Rectal smooth muscle tissue (tissue), 1 donor: Measurements from ENCODE around the gene GSTM4.

Source experiments
- H3K27ac ChIP-seq: one replicate; pipeline ENCODE4 v1.7.0; 2013; ENCODE audit warnings: low read depth, low read length, inconsistent platforms
- H3K27me3 ChIP-seq: one replicate; pipeline ENCODE4 v1.7.0; 2013; ENCODE audit warnings: low read length; ENCODE audit not compliant: control insufficient read depth, insufficient read depth
- H3K36me3 ChIP-seq: one replicate; pipeline ENCODE4 v1.7.0; 2013; ENCODE audit warnings: low read length; ENCODE audit not compliant: control insufficient read depth, insufficient read depth
- H3K4me1 ChIP-seq: one replicate; pipeline ENCODE4 v1.7.0; 2013; ENCODE audit warnings: low read length; ENCODE audit not compliant: control insufficient read depth, insufficient read depth
- H3K4me3 ChIP-seq: one replicate; pipeline ENCODE4 v1.7.0; 2013; ENCODE audit warnings: low read length
- H3K9ac ChIP-seq: one replicate; pipeline ENCODE4 v1.7.0; 2013; ENCODE audit warnings: low read length

GSTM4 gene

DNA sequence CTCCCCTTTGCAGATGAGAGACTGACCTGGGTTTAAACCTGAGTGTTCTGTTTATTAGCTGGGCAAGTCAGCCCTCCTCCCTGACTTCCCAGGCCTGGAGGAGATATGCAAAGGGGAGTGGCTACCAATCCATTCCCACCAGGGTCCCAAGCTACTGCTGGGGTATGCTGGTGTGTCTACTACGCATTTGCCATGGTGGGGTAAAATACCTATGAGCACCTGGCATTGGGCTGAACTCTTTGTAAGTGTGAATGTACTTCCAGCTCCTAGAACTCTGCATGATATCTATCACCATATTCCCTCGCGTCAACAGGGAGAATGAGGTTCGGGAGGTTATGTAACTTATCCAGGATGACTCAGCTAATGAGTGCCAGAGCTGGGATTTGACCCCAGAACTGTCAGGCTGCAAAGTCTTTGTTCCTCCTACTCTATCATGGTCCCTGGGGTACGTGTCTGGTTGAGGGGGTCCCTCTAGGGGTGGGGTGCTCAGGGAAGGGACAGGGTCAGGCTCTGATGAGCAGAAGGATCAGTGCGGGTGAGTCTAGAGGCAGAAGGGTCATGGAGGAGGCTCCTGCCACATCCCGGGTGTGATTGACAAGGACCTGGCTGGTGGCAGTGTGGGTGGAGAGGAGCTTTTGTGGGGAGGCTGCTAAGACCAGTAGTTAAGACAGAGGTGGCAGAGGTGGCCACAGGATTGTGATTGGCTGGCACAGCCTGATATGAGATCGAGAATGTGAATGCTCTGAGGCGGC is 19.5 kb upstream of the GSTM4 start:
- Histone ChIP-seq H3K27ac (no peak overlapping the region), H3K9ac (no peak overlapping the region), H3K4me3 (no peak overlapping the region), H3K4me1 (peaks cover 4% of the 10 kb centered on the region), H3K36me3 (no peaks in the 10 kb centered on the region), H3K27me3 (no peaks in the 10 kb centered on the region)

DNA sequence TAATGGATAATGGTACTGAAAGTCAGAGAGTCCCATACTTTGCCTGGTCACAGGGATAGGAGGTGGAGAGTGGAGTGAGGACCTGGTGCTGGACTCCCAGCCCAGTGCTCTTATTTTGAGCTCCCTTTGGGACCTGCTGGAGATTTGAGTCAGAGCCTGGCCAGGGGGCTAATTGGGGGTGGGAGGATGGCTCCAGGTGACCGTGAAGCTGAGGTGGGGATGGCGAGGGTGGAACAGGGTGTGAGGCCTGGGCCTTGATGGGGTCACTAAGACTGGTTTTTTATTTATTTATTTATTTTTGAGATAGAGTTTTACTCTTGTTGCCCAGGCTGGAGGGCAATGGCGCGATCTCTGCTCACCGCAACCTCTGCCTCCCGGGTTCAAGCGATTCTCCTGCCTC is 18.5 kb upstream of the GSTM4 start:
- Histone ChIP-seq H3K4me3 (no peak overlapping the region), H3K4me1 (peaks cover 4% of the 10 kb centered on the region), H3K9ac (no peak overlapping the region), H3K27ac (no peak overlapping the region), H3K36me3 (no peaks in the 10 kb centered on the region), H3K27me3 (no peaks in the 10 kb centered on the region)

DNA sequence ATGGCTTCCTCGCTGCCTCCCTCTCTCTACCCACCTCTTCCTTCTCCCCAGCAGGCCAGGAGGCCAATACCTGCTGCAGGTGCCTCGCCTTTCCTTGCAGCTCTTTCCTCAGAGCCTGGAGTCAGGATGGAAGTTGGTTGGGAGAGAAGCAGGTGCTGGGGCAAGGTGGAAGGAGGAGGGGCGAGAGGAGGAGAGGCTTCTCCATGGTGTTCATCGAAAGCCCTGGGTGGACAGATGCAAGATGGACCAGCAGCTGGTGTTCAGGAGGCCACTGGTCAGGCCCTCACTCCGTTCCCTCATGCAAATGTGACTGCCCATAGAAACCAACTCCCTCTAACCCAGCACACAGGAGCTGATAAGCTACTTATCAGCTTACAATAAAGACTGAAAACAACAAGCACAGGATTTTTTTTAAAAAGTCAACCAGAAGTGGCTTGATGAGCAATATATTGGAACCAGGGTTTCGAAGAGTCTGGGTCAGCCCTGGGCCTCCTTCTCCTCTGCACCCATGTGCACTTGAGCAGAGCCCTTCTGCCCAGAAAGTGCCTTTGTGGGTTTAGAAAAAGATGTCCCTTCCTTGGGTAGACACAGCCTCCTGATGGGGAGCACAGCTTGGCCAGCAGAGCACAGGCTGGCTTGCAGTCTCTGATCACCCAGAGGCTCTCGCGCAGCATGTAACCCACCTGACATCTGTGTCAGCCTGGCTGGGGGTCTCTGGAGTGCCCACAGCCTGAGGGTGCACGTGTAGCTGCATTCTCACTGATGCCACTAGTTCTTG is 16.6 kb upstream of the GSTM4 start:
- Histone ChIP-seq H3K4me1 (peaks cover 4% of the 10 kb centered on the region), H3K9ac (no peak overlapping the region), H3K27me3 (no peaks in the 10 kb centered on the region), H3K4me3 (no peak overlapping the region), H3K36me3 (no peaks in the 10 kb centered on the region), H3K27ac (no peak overlapping the region)

DNA sequence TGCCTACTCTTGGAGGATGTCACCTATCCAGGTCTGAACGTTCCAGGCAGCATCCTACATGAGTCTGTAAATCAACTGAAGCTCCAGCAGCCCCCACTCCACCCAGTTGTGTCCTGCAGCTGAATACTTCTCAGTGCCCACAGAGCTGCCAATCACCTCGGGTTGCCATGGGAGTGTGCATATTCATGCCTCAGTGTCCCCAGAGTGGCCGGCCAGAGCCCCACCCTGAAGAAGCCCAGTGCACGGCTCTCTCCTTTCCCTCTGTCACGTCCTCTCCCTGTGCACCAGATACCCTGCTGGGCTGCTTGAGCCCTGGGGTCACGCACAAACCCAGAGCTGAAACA is 16.1 kb upstream of the GSTM4 start:
- Histone ChIP-seq H3K27me3 (no peaks in the 10 kb centered on the region), H3K4me1 (peaks cover 4% of the 10 kb centered on the region), H3K36me3 (no peaks in the 10 kb centered on the region), H3K9ac (no peak overlapping the region), H3K27ac (no peak overlapping the region), H3K4me3 (no peak overlapping the region)

DNA sequence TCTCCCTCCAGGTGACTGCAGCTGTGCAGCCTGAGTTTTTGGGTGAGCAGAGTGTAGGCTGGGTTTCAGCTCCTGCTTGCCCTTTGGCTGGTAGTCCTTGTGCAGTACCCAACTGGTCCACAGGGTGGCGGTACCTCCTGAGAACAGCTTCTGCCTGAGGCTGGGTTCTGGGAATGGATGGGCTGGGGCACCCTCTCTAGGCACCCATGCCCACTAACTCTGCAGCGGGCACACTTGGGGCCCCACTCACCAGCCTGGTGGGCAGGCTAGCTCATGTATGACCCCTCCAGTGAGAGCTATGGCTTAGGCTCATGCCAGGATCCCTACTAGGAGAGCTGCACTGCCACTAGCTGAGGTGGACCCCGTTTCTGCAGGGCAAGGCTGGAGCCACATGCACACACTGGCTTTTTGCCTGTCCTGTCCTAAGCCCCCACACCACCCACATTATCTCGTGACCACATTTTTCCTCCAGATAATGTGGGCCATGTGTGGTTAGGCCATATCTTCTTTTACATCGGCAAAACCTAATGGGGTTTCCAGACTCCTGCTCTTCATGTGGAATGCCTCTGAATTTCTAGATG is 15.5 kb upstream of the GSTM4 start:
- H3K36me3 ChIP-seq = no peaks in the 10 kb centered on the region
- H3K9ac ChIP-seq = no peak overlapping the region
- no peaks in the 10 kb centered on the region for H3K27me3 ChIP-seq
- H3K4me3 ChIP-seq = no peak overlapping the region
- H3K27ac ChIP-seq = no peak overlapping the region
- H3K4me1 ChIP-seq = peaks cover 4% of the 10 kb centered on the region

DNA sequence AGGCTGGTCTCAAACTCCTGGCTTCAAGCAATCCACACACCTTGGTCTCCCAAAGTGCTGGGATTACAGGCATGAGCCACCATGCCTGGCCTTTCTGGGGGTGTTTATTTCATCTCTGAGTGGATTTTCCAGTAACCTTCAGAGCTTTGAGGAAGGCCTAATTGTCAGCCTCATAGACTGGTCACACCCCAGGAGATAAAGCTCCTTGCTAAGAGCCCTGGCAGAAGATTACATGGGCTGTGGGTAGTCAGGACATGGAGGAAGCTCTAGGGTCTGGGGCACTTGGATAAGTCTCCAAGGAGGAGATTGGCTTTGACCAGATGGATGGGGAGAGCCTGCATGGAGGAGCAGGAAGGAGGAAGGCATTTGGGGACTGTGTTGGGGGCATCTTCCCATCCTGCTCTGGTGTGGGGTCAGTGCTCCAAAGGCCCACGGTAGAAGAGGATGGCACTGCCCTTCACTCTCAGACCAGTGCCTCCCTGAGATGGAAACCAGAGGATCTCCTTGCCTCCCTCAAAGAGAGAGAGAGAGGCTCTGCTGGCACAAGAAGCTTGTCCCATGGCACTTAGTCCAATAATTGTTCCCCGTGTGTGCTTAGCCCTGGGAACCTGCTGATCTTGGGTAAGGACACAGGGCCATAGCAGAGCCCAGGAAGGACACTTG is 14.7 kb upstream of the GSTM4 start:
- H3K36me3 ChIP-seq = no peaks in the 10 kb centered on the region
- H3K9ac ChIP-seq = no peak overlapping the region
- no peak overlapping the region for H3K27ac ChIP-seq
- H3K27me3 ChIP-seq = no peaks in the 10 kb centered on the region
- H3K4me1 ChIP-seq = peaks cover 1% of the 10 kb centered on the region
- no peak overlapping the region for H3K4me3 ChIP-seq

DNA sequence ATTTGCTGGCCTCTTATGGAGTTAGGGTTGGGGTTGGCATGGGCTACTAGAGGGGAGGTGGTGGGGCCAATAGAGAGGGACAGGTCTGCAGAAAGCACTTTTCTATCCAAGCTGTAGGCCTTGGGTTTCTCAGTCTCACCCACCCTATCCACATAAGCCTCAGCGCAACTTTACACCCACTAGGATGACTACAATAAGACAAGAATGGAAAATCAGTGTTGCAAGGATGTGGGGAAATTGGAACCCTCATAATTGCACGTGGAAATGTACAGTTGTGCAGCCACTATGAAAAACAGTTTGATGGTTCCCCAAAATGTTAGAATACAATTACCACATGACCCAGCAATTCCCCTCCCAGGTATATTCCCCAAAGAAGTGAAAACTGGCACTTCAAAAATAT is 14.0 kb upstream of the GSTM4 start:
- Histone ChIP-seq H3K9ac (no peak overlapping the region), H3K36me3 (no peaks in the 10 kb centered on the region), H3K4me3 (no peak overlapping the region), H3K27me3 (no peaks in the 10 kb centered on the region), H3K27ac (no peak overlapping the region), H3K4me1 (no peaks in the 10 kb centered on the region)

DNA sequence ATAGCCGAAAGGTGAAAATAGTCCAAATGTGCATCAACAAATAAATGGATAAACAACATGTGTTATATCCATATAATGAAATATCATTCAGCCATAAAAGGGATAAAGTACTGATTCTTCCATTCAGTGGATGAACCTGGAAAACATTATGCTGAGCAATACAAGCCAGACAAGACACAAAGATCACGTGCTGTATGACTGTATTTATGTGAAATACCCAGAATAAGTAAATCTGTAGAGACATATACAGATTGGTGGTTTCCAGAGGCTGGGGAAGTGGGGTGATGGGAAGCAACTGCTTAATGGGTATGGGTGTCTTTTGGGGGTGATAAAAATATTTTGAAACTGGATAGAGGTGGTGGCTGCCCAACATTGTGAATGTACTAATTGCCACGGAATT is 13.3 kb upstream of the GSTM4 start:
- no peak overlapping the region for H3K27ac ChIP-seq
- no peak overlapping the region for H3K4me3 ChIP-seq
- H3K9ac ChIP-seq = no peak overlapping the region
- no peaks in the 10 kb centered on the region for H3K27me3 ChIP-seq
- H3K36me3 ChIP-seq = no peaks in the 10 kb centered on the region
- no peaks in the 10 kb centered on the region for H3K4me1 ChIP-seq

DNA sequence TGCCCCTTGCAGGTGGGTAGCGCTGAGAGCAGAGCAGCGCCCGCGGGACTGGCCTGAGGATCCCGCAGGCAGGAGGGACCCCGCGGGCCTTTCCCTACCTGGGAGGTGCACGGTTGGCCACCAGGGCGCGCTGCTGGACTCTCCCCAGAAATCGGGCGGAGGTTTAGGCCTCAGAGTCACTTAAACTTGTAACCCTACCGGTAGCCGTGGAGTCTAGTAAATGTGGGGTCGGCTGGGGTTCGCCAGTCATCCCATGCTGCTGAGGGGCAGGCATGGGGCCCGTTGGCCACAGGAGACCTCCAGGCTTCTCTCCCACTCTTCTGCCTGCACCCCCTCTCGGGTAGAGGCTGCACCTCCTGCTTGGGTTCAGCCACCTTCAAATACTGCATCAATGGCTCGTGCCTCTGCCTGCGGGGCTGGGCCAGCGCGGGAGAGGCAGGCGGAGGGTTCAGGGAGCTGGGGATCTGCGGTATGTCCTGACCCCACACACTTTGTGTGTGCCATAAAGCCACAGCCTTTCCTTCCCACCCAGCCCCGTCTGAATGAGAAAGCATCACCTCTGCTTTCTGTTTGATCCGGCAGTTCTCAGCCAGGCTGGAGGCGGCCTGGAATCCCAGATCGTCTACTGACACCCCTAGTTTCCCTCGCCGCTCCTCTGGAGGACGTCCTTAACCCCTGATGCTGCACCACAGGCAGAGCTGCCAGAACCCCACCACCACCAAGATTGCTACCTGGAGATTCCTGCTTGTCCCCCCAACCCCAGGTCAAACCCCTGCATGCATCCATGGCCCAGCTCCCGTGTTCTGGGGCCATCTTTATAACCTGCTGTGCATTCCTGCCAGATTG is 12.3 kb upstream of the GSTM4 start:
- Histone ChIP-seq H3K4me3 (peak overlapping the region; percentile 24), H3K27ac (no peak overlapping the region), H3K36me3 (no peaks in the 10 kb centered on the region), H3K27me3 (no peaks in the 10 kb centered on the region), H3K4me1 (no peaks in the 10 kb centered on the region), H3K9ac (no peak overlapping the region)

DNA sequence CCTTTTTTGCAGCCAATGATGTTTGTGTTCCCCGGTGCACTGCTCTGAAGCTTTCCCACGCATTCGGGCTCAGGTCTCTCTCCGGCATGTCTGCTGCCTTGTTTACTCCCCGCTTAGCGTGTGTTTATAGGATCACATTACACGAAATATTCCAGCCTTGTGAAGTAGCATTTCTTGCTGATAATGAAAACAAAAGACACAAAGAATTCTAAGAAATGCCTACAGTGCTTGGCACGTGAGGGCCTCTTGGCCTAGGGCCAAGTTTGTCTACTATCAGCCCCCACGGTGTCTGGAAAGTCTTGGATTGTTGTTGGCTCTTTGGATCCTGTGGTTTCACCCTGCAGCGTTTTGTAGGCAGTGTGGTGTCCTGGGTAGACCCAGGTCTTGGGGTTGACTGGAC is 11.2 kb upstream of the GSTM4 start:
- Histone ChIP-seq H3K9ac (no peak overlapping the region), H3K36me3 (no peaks in the 10 kb centered on the region), H3K27ac (no peak overlapping the region), H3K27me3 (no peaks in the 10 kb centered on the region), H3K4me1 (no peaks in the 10 kb centered on the region), H3K4me3 (no peak overlapping the region)

DNA sequence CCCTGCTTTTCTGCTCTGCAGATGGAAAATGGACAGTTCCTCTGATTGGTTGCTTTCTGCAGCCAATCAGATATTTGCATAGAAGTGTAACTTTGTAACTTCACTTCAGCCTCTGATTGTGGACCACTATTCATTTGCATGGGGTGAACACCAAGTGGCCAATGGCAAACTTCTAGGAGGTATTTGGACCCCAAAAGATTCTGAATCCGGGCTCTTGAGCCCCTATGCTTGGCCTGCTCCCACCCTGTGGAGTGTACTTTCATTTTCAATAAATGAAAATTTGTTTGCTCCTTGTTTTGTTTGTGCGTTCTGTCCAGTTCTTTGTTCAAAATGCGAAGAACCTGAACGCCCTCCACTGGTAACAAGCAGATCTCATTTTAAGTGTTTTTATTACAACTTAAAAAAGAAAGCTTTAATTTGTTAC is 6.4 kb upstream of the GSTM4 start:
- no peak overlapping the region for H3K27ac ChIP-seq

DNA sequence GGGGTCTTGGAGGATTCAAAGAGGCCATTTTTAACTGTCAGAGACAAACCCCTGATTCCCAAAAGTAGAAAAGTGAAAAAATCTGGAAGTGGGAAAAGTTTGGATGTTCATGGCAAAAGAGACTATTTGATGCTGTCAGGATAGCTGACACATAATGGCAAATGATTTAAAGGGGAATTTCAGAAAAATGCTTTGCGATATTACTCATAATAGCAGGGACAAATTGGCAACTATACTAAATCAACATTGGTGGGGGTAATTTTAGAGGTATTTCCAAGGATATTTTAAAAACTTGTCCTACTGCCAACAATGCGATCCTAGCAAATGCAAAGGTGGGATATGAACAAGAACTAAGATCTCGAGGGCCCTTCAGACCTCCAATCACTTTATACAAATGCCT is 5.3 kb upstream of the GSTM4 start:
- Histone ChIP-seq H3K27ac (no peak overlapping the region), H3K36me3 (no peaks in the 10 kb centered on the region), H3K27me3 (peaks cover 2% of the 10 kb centered on the region), H3K9ac (no peak overlapping the region), H3K4me3 (no peak overlapping the region), H3K4me1 (peaks cover 7% of the 10 kb centered on the region)

More for the DNA sequence above, 6.4 kb upstream of the GSTM4 start:
- H3K4me1 ChIP-seq = no peaks in the 10 kb centered on the region
- no peak overlapping the region for H3K4me3 ChIP-seq
- H3K27me3 ChIP-seq = peaks cover under 1% of the 10 kb centered on the region
- H3K9ac ChIP-seq = no peak overlapping the region
- no peaks in the 10 kb centered on the region for H3K36me3 ChIP-seq
